ENCODE results near the gene ADAMTS4. TPM values are rescaled to one million over a fixed set of nuclear protein-coding genes. Genes with fewer than 3 reads are reported as not detected.

ADAMTS4 gene
- total and polyA plus RNA-seq, 12 donors: 1.7 to 86.1 (median 13.2) TPM

- H3K27ac ChIP-seq: peak within 1 kb of the TSS; percentile 86 to 94 (median 88)
- ATAC-seq: peak; percentile 94 to 97 (median 96)
- H3K27me3 ChIP-seq: no peaks in the 10 kb centered on the region
- peaks cover 0 to 71% (median 8%) of the 10 kb centered on the region in 9 donors for H3K36me3 ChIP-seq
- WGBS, 2 donors: 1% methylated on average over 54 of the region's 54 CpGs
- peak in 8 of 9 donors; percentile 6 to 62 (median 45) for TF ChIP-seq CTCF (IDR thresholded peaks at IDR 0.05)
- no peaks in the 10 kb centered on the region for H3K9me3 ChIP-seq
- peaks cover 10 to 41% (median 31%) of the 10 kb centered on the region in 9 donors for H3K4me1 ChIP-seq
- peak within 1 kb of the TSS; percentile 62 to 92 (median 78) for H3K4me3 ChIP-seq
- peak; percentile 93 to 97 for DNase-seq
- intact Hi-C loops (cut with DNase I): loop anchor here in 1 of 10 donors (5.0 kb wide), 1 partner anchor 34 kb away; the partner anchor contains the start of gene DEDD
Measured at GRCh38 chr1:161165742-161166668, 32.8 kb downstream of the ADAMTS4 start, which contains the start of gene PPOX. PPOX (plus strand) TSS chr1:161166426; CDS start chr1:161166848, 422 bp downstream.

- peaks cover 0 to 66% (median 5%) of the 10 kb centered on the region in 9 donors for H3K36me3 ChIP-seq
- peak overlapping the region; percentile 62 to 92 (median 78) for H3K4me3 ChIP-seq
- no peak for ATAC-seq
- intact Hi-C loops (cut with DNase I): loop anchor here in 1 of 10 donors (5.0 kb wide), 1 partner anchor 33 kb away; the partner anchor contains the start of gene DEDD
- peak overlapping the region; percentile 86 to 94 (median 88) for H3K27ac ChIP-seq
- WGBS, 2 donors: 56 to 57% methylated on average over 14 of the region's 14 CpGs
- H3K4me1 ChIP-seq: peaks cover 12 to 48% (median 40%) of the 10 kb centered on the region in 9 donors
- H3K27me3 ChIP-seq: no peaks in the 10 kb centered on the region
- H3K9me3 ChIP-seq: no peaks in the 10 kb centered on the region
- DNase-seq: no peak
- TF ChIP-seq CTCF (IDR thresholded peaks at IDR 0.05): no peak
Measured at GRCh38 chr1:161164901-161165610, 33.8 kb downstream of the ADAMTS4 start.

DNA sequence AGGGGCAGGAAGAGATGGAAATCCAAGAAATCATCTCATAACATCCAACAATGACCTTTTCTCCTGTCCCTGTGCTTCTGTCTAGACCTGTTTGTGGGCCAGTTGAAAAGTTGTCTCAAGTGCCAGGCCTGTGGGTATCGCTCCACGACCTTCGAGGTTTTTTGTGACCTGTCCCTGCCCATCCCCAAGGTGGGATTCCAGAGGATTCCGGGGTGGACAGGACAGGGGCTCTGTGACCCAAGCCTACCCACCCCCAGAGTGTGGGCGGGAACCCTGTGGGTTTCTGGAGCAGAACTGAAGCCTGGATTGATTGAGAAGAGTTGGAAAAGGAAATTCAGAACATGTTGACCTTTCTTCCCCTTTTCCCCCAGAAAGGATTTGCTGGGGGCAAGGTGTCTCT, 35.1 kb downstream of the ADAMTS4 start:
- TF ChIP-seq CTCF (IDR thresholded peaks at IDR 0.05): no peak
- ATAC-seq: no peak
- no peaks in the 10 kb centered on the region for H3K9me3 ChIP-seq
- no peak for DNase-seq
- 92 to 95% methylated on average over 5 of the region's 5 CpGs for WGBS, 2 donors
- H3K36me3 ChIP-seq: peaks cover 0 to 54% (median 5%) of the 10 kb centered on the region in 9 donors
- no peaks in the 10 kb centered on the region for H3K27me3 ChIP-seq
- peaks cover 12 to 53% (median 46%) of the 10 kb centered on the region in 9 donors for H3K4me1 ChIP-seq
- H3K27ac ChIP-seq: no peak overlapping the region
- no peak overlapping the region for H3K4me3 ChIP-seq
- intact Hi-C loops (cut with DNase I): no loop called here

GRCh38 chr1:161162806-161163205, 36.0 kb downstream of the ADAMTS4 start:
- Histone ChIP-seq H3K36me3 (peaks cover 0 to 53% (median 5%) of the 10 kb centered on the region in 9 donors), H3K9me3 (no peaks in the 10 kb centered on the region), H3K27ac (no peak overlapping the region), H3K4me3 (no peak overlapping the region), H3K27me3 (no peaks in the 10 kb centered on the region), H3K4me1 (peaks cover 12 to 55% (median 46%) of the 10 kb centered on the region in 9 donors)
- no peak for TF ChIP-seq CTCF (IDR thresholded peaks at IDR 0.05)
- DNase-seq (no peak), ATAC-seq (no peak)
- intact Hi-C loops (cut with DNase I): no loop called here
- 93 to 96% methylated on average over 10 of the region's 10 CpGs for WGBS, 2 donors

Measured in heart right ventricle (tissue), 16 donors.